K562 (cell line): ENCODE results near the gene KXD1. TPM values are rescaled to one million over a fixed set of nuclear protein-coding genes. Genes with fewer than 3 reads are reported as not detected.

Source experiments
- ADNP ChIP-seq: fragments of 200-800 bp; sonication (Bioruptor generic); IDR thresholded peaks from 2 replicates; pipeline ENCODE4 v1.6.1; 2016; ENCODE audit warnings: missing genetic modification characterization, missing compliant biosample characterization
- ARID1B ChIP-seq: fragments of 450-650 bp; IDR thresholded peaks from 2 replicates; pipeline ENCODE4 v1.6.1; 2016; ENCODE audit warnings: antibody characterized with exemption, mild to moderate bottlenecking, inconsistent platforms
- ATF1 ChIP-seq, 2 experiments: fragments of 450-650 bp in 1 of 2; IDR thresholded peaks; 2 replicates each; pipeline ENCODE4 v1.6.1; 2016; ENCODE audit warnings: missing compliant biosample characterization in 1 of 2, missing genetic modification characterization in 1 of 2
- BHLHE40 ChIP-seq: IDR thresholded peaks from 2 replicates; pipeline ENCODE4 v1.6.1; 2011; ENCODE audit warnings: low read length, improper control_type of control experiment
- CCNT2 ChIP-seq: IDR thresholded peaks from 2 replicates; pipeline ENCODE4 v1.6.1; 2011; ENCODE audit warnings: borderline replicate concordance, low read depth, mild to moderate bottlenecking, moderate library complexity, mixed read lengths, low read length; ENCODE audit not compliant: insufficient read length; ENCODE audit errors: extremely low read depth
- COPS2 ChIP-seq: fragments of 450-650 bp; conservative IDR thresholded peaks from 2 replicates; pipeline ENCODE4 v1.6.1; 2016; ENCODE audit warnings: mild to moderate bottlenecking, moderate library complexity
- HBP1 ChIP-seq: fragments of 450-650 bp; formaldehyde crosslinking; IDR thresholded peaks from 2 replicates; pipeline ENCODE4 v1.4.0; 2022; ENCODE audit warnings: missing genetic modification characterization
- KDM2B ChIP-seq: fragments of 250-450 bp; sonication (Bioruptor Pico); IDR thresholded peaks from 2 replicates; pipeline ENCODE4 v1.8.0; 2021; ENCODE audit warnings: mild to moderate bottlenecking, moderate library complexity
- KLF13 ChIP-seq: fragments of 450-650 bp; IDR thresholded peaks from 2 replicates; pipeline ENCODE4 v1.6.1; 2016; ENCODE audit warnings: missing genetic modification characterization, low read depth, mild to moderate bottlenecking, missing compliant biosample characterization, moderate library complexity, borderline replicate concordance
- KLF16 ChIP-seq: IDR thresholded peaks from 2 replicates; pipeline ENCODE4 v1.6.1; 2016; ENCODE audit warnings: antibody characterized with exemption
- L3MBTL2 ChIP-seq: fragments of 450-650 bp; IDR thresholded peaks from 2 replicates; pipeline ENCODE4 v1.6.1; 2016; ENCODE audit warnings: mild to moderate bottlenecking, moderate library complexity
- MAZ ChIP-seq, 2 experiments: fragments of 450-650 bp in 1 of 2; sonication (generic) in 1 of 2; formaldehyde crosslinking; IDR thresholded peaks in 1 of 2; conservative IDR thresholded peaks in 1 of 2; 2 replicates each; pipeline versions ENCODE4 v1.4.0 to v1.5.0; 2020; ENCODE audit warnings: mild to moderate bottlenecking in 1 of 2, missing genetic modification reagents in 1 of 2
- MYC ChIP-seq, 2 experiments: fragments of 250-450 bp in 1 of 2; sonication (Bioruptor Pico) in 1 of 2; IDR thresholded peaks; 2 replicates each; pipeline versions ENCODE4 v1.5.1 to v1.6.1; 2012 to 2021; ENCODE audit warnings: low read depth in 2 of 2, borderline replicate concordance in 1 of 2, improper control_type of control experiment in 1 of 2, low read length in 1 of 2, mild to moderate bottlenecking in 1 of 2, moderate library complexity in 1 of 2
- RAD21 ChIP-seq, 2 experiments: fragments of 250-450 bp in 1 of 2; fragments of 450-650 bp in 1 of 2; sonication (Bioruptor Pico) in 1 of 2; formaldehyde crosslinking in 1 of 2; IDR thresholded peaks in 1 of 2; conservative IDR thresholded peaks in 1 of 2; 2 replicates each; pipeline versions ENCODE4 v1.4.0 to v1.8.0; 2020 to 2022; ENCODE audit warnings: mild to moderate bottlenecking in 2 of 2, moderate library complexity in 1 of 2
- RB1 ChIP-seq: fragments of 450-650 bp; IDR thresholded peaks from 2 replicates; pipeline ENCODE4 v1.6.1; 2017; ENCODE audit warnings: low read depth, mild to moderate bottlenecking
- polyA plus RNA-seq, 8 experiments: library from polyadenylated mRNA; depleted of rRNA in 4 of 8; stranded (reverse) in 5 of 8; unstranded in 3 of 8; fragments of >200 nt; fragmentation: Nextera tagmentation in 2 of 8; fragmentation: Illumina TruSeq in 1 of 8; extraction: Ambion mirVana in 2 of 8; extraction: Trizol in 1 of 8; gene quantifications; 2 replicates each; pipeline versions ENCODE4 v1.2.1 to v1.2.3, GENCODE V29; 2011 to 2014; ENCODE audit warnings: inconsistent platforms in 1 of 8, missing spikeins in 1 of 8
- total RNA-seq, 7 experiments: library from RNA; depleted of rRNA in 6 of 7; stranded (reverse); fragments of >200 nt in 6 of 7; fragmentation: Illumina TruSeq in 2 of 7; extraction: Trizol in 2 of 7; gene quantifications; 2 replicates each; pipeline versions ENCODE4 v1.2.1 to v1.2.3, GENCODE V29; 2011 to 2021; ENCODE audit warnings: low replicate concordance in 1 of 7
- TF ChIP-seq, protein P1 (sequence below): fragments of 450-650 bp; formaldehyde crosslinking; IDR thresholded peaks from 2 replicates; pipeline ENCODE4 v1.4.0; 2020; ENCODE audit warnings: mild to moderate bottlenecking, moderate library complexity
- TF ChIP-seq, protein P2 (sequence below): fragments of 250-450 bp; sonication (Bioruptor Pico); IDR thresholded peaks from 2 replicates; pipeline ENCODE4 v1.5.0; 2020; ENCODE audit warnings: mild to moderate bottlenecking
- TF ChIP-seq, protein P3 (sequence below): fragments of 450-650 bp; IDR thresholded peaks from one replicate; pipeline ENCODE4 v1.6.1; 2018; ENCODE audit warnings: mild to moderate bottlenecking, moderate library complexity; ENCODE audit not compliant: partially characterized antibody

KXD1 gene
- total and polyA plus RNA-seq, 9 of the 15 experiments (the other 6 are each of a cell fraction or from before 2014, with no cell fraction given): 21.9 to 210 (median 118) TPM

DNA sequence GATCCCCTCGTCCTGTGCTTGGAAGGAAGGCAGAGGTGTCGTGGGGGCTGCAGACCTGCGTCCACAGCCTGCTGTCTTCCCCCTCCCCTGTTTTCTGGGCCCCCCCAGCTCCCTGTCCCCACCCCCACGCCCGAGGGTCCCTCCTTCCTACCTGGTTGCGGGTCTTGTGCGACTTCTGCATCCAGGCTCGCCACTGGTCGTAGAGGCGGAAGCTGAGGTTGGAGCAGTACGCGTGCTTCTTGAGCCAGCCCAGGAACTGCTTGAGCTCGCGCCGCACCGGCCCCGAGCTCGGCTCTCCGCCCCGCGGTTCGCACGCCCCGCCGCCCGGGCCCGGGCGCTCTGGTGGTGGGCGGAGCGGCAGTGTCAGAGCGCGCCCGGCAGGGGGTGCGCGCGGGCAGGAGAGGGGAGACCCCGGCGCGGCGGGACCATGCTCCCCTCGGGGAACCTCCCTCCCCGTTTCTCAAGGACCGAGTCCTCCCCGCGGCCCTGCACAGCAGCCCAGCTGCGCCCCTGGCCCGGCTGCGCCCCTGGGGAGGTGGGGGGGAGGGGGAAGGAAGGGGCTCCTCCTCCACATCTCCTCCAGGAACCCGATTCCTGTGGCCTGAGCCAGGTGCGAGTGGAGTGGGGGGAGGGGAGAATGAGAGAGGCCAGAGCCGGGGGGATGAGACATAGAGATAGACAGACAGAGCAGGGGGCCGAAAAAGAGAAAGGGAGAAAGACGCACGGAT, 36.6 kb downstream of the KXD1 start (continued):
- TF ChIP-seq KLF13: peak; percentile 91
- TF ChIP-seq RB1: peak; percentile 93
- peak; percentile 31; the same call in 1 of the 2 replicates for TF ChIP-seq KDM2B (CRISPR knock-in tag)
- peak; percentile 58 to 71 for TF ChIP-seq RAD21 (CRISPR knock-in tag; conservative IDR thresholded peaks at IDR 0.05 in 1 of 2, IDR thresholded peaks at IDR 0.05 in 1 of 2)
- TF ChIP-seq ARID1B: 0 out of 2 replicates have a peak, but pooled peaks have one; percentile 7
- no peak for TF ChIP-seq ADNP (tag)
- TF ChIP-seq L3MBTL2: peak; percentile 62
- TF ChIP-seq HBP1 (CRISPR knock-in tag): 0 out of 2 replicates have a peak, but pooled peaks have one; percentile 21
- TF ChIP-seq, protein P1, sequence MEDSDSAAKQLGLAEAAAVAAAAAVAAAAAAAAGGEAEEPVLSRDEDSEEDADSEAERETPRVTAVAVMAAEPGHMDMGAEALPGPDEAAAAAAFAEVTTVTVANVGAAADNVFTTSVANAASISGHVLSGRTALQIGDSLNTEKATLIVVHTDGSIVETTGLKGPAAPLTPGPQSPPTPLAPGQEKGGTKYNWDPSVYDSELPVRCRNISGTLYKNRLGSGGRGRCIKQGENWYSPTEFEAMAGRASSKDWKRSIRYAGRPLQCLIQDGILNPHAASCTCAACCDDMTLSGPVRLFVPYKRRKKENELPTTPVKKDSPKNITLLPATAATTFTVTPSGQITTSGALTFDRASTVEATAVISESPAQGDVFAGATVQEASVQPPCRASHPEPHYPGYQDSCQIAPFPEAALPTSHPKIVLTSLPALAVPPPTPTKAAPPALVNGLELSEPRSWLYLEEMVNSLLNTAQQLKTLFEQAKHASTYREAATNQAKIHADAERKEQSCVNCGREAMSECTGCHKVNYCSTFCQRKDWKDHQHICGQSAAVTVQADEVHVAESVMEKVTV (CRISPR knock-in tag): 0 out of 2 replicates have a peak, but pooled peaks have one; percentile 11
- peak; percentile 91 for TF ChIP-seq CCNT2
- TF ChIP-seq MAZ (CRISPR knock-in tag; conservative IDR thresholded peaks at IDR 0.05 in 1 of 2, IDR thresholded peaks at IDR 0.05 in 1 of 2): peak; percentile 59 to 68; a peak in 3 of 4 replicates
- TF ChIP-seq, protein P2, sequence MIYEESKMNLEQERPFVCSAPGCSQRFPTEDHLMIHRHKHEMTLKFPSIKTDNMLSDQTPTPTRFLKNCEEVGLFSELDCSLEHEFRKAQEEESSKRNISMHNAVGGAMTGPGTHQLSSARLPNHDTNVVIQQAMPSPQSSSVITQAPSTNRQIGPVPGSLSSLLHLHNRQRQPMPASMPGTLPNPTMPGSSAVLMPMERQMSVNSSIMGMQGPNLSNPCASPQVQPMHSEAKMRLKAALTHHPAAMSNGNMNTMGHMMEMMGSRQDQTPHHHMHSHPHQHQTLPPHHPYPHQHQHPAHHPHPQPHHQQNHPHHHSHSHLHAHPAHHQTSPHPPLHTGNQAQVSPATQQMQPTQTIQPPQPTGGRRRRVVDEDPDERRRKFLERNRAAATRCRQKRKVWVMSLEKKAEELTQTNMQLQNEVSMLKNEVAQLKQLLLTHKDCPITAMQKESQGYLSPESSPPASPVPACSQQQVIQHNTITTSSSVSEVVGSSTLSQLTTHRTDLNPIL (CRISPR knock-in tag): no peak
- peak; percentile 54; the same call in 1 of the 2 replicates for TF ChIP-seq KLF16
- TF ChIP-seq MYC (IDR thresholded peaks at IDR 0.05; ENCODE audit: low read depth, low read length): peak; percentile 53; the same call in 1 of the 2 replicates
- no peak for TF ChIP-seq MYC (CRISPR knock-in tag; IDR thresholded peaks at IDR 0.05; ENCODE audit: borderline replicate concordance, low read depth)
- no peak for TF ChIP-seq COPS2
- TF ChIP-seq, protein P3, sequence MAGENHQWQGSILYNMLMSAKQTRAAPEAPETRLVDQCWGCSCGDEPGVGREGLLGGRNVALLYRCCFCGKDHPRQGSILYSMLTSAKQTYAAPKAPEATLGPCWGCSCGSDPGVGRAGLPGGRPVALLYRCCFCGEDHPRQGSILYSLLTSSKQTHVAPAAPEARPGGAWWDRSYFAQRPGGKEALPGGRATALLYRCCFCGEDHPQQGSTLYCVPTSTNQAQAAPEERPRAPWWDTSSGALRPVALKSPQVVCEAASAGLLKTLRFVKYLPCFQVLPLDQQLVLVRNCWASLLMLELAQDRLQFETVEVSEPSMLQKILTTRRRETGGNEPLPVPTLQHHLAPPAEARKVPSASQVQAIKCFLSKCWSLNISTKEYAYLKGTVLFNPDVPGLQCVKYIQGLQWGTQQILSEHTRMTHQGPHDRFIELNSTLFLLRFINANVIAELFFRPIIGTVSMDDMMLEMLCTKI: no peak
- TF ChIP-seq BHLHE40: peak; percentile 67
- no peak for TF ChIP-seq ATF1 (CRISPR knock-in tag; IDR thresholded peaks at IDR 0.05)
- 0 out of 2 replicates have a peak, but pooled peaks have one; percentile 25 for TF ChIP-seq ATF1 (tag; IDR thresholded peaks at IDR 0.05)
